Measurements from ENCODE around the gene ATXN7L1. TPM values are rescaled to one million over a fixed set of nuclear protein-coding genes. Genes with fewer than 3 reads are reported as not detected.
"Not testable (repeated sequence)": the region's sequence is repeated elsewhere in the genome, so short reads cannot be mapped to it uniquely, and the experiment has no call there.

The ATXN7L1 gene
- total and polyA plus RNA-seq, 7 donors, result 1.2 to 6.0 (median 3.0) TPM

GRCh38 chr7:105703207-105703930, 173.0 kb downstream of the ATXN7L1 start:
- WGBS, 3 donors, result 95% methylated on average over 10 of the region's 10 CpGs
- Histone ChIP-seq H3K36me3 (ENCODE audit: insufficient read depth in 1 of 2, low read depth in 1 of 2) (no peaks in the 10 kb centered on the region), H3K9me3 (no peaks in the 10 kb centered on the region), H3K4me3 (no peak overlapping the region), H3K27ac (no peak overlapping the region), H3K27me3 (ENCODE audit: insufficient read depth in 3 of 3, low read length in 2 of 3) (no peaks in the 10 kb centered on the region), H3K4me1 (no peaks in the 10 kb centered on the region)
- no peak for DNase-seq
- no peak for TF ChIP-seq CTCF (IDR thresholded peaks at IDR 0.05)
- intact Hi-C loops (cut with DNase I), result no loop called here
- no peak for ATAC-seq

- ATAC-seq (no peak), DNase-seq (no peak)
- no peaks in the 10 kb centered on the region for H3K36me3 ChIP-seq (ENCODE audit: insufficient read depth in 1 of 2, low read depth in 1 of 2)
- 94 to 95% (median 94%) methylated on average over 8 of the region's 8 CpGs for WGBS, 3 donors
- no peak overlapping the region for H3K4me3 ChIP-seq
- no peaks in the 10 kb centered on the region for H3K9me3 ChIP-seq
- no peaks in the 10 kb centered on the region for H3K4me1 ChIP-seq
- no peak for TF ChIP-seq CTCF (IDR thresholded peaks at IDR 0.05)
- intact Hi-C loops (cut with DNase I), result no loop called here
- no peaks in the 10 kb centered on the region for H3K27me3 ChIP-seq (ENCODE audit: insufficient read depth in 3 of 3, low read length in 2 of 3)
- H3K27ac ChIP-seq, result no peak overlapping the region
These were observed 176.7 kb downstream of the ATXN7L1 start for GRCh38 chr7:105699568-105700236.

GRCh38 chr7:105698531-105698930, 177.9 kb downstream of the ATXN7L1 start:
- Histone ChIP-seq H3K27me3 (ENCODE audit: insufficient read depth in 3 of 3, low read length in 2 of 3) (no peaks in the 10 kb centered on the region), H3K27ac (no peak overlapping the region), H3K4me3 (no peak overlapping the region), H3K36me3 (ENCODE audit: insufficient read depth in 1 of 2, low read depth in 1 of 2) (no peaks in the 10 kb centered on the region), H3K9me3 (no peaks in the 10 kb centered on the region), H3K4me1 (no peaks in the 10 kb centered on the region)
- intact Hi-C loops (cut with DNase I), result no loop called here
- ATAC-seq, result no peak
- DNase-seq, result no peak
- TF ChIP-seq CTCF (IDR thresholded peaks at IDR 0.05), result no peak
- 91 to 99% (median 93%) methylated on average over 6 of the region's 6 CpGs for WGBS, 3 donors

GRCh38 chr7:105697753-105698152, 178.6 kb downstream of the ATXN7L1 start:
- Histone ChIP-seq H3K36me3 (ENCODE audit: insufficient read depth in 1 of 2, low read depth in 1 of 2) (no peaks in the 10 kb centered on the region), H3K4me3 (no peak overlapping the region), H3K4me1 (no peaks in the 10 kb centered on the region), H3K27ac (no peak overlapping the region), H3K9me3 (no peaks in the 10 kb centered on the region), H3K27me3 (ENCODE audit: insufficient read depth in 3 of 3, low read length in 2 of 3) (no peaks in the 10 kb centered on the region)
- intact Hi-C loops (cut with DNase I), result no loop called here
- WGBS, 3 donors, result 78 to 93% (median 83%) methylated on average over 5 of the region's 5 CpGs
- TF ChIP-seq CTCF (IDR thresholded peaks at IDR 0.05), result no peak
- ATAC-seq (no peak), DNase-seq (no peak)

GRCh38 chr7:105697169-105697568, 179.2 kb downstream of the ATXN7L1 start:
- 75 to 80% (median 78%) methylated on average over 11 of the region's 11 CpGs for WGBS, 3 donors
- H3K9me3 ChIP-seq; H3K27me3 ChIP-seq (ENCODE audit: insufficient read depth in 3 of 3, low read length in 2 of 3); H3K36me3 ChIP-seq (ENCODE audit: insufficient read depth in 1 of 2, low read depth in 1 of 2); H3K4me1 ChIP-seq; H3K27ac ChIP-seq; intact Hi-C loops (cut with DNase I); H3K4me3 ChIP-seq; DNase-seq; ATAC-seq: not testable (repeated sequence)

Data from psoas muscle (tissue), 8 donors.